ENCODE measurements around the gene LIME1.
A peak's percentile ranks its signal among the peaks of the same experiment; 100 is the strongest.

LIME1 gene

GRCh38 chr20:63749597-63750508 is 13.4 kb downstream of the LIME1 start:
- DNase-seq (ENCODE audit: low spot score) = no peak

GRCh38 chr20:63750807-63751470 is 14.5 kb downstream of the LIME1 start:
- peak; percentile 58 for DNase-seq (ENCODE audit: low spot score)

- DNase-seq (ENCODE audit: low spot score) = peak; percentile 53
Observed at GRCh38 chr20:63751471-63752271, 15.2 kb downstream of the LIME1 start.

GRCh38 chr20:63752411-63753101 is 16.1 kb downstream of the LIME1 start:
- DNase-seq (ENCODE audit: low spot score) = peak; percentile 65

- DNase-seq (ENCODE audit: low spot score) = no peak
Observed at GRCh38 chr20:63753381-63753780, 16.9 kb downstream of the LIME1 start.

GRCh38 chr20:63754008-63754407 is 17.5 kb downstream of the LIME1 start:
- no peak for DNase-seq (ENCODE audit: low spot score)

- DNase-seq (ENCODE audit: low spot score) = no peak
Observed at GRCh38 chr20:63755933-63756647, 19.6 kb downstream of the LIME1 start.

- no peak for DNase-seq (ENCODE audit: low spot score)
Observed at GRCh38 chr20:63756648-63756991, 20.2 kb downstream of the LIME1 start.

GRCh38 chr20:63758152-63758551 is 21.7 kb downstream of the LIME1 start:
- DNase-seq (ENCODE audit: low spot score) = no peak

GRCh38 chr20:63759377-63759901 is 23.0 kb downstream of the LIME1 start:
- DNase-seq (ENCODE audit: low spot score) = no peak

- no peak for DNase-seq (ENCODE audit: low spot score)
Observed at GRCh38 chr20:63765082-63765873, 28.8 kb downstream of the LIME1 start.

- no peak for DNase-seq (ENCODE audit: low spot score)
Observed at GRCh38 chr20:63765902-63766301, 29.4 kb downstream of the LIME1 start.

GRCh38 chr20:63766695-63767426 is 30.4 kb downstream of the LIME1 start:
- no peak for DNase-seq (ENCODE audit: low spot score)

GRCh38 chr20:63767456-63767855 is 31.0 kb downstream of the LIME1 start:
- no peak for DNase-seq (ENCODE audit: low spot score)

GRCh38 chr20:63767886-63768285 is 31.4 kb downstream of the LIME1 start:
- no peak for DNase-seq (ENCODE audit: low spot score)

GRCh38 chr20:63768591-63769515 is 32.4 kb downstream of the LIME1 start:
- DNase-seq (ENCODE audit: low spot score) = no peak

- no peak for DNase-seq (ENCODE audit: low spot score)
Observed at GRCh38 chr20:63769891-63770474, 33.5 kb downstream of the LIME1 start.

All from SK-N-DZ (cell line).